Measurements from ENCODE around the gene XXYLT1.

The XXYLT1 gene

GRCh38 chr3:195177422-195178123 is 93.4 kb downstream of the XXYLT1 start:
- DNase-seq (ENCODE audit: low read depth) = no peak

DNA sequence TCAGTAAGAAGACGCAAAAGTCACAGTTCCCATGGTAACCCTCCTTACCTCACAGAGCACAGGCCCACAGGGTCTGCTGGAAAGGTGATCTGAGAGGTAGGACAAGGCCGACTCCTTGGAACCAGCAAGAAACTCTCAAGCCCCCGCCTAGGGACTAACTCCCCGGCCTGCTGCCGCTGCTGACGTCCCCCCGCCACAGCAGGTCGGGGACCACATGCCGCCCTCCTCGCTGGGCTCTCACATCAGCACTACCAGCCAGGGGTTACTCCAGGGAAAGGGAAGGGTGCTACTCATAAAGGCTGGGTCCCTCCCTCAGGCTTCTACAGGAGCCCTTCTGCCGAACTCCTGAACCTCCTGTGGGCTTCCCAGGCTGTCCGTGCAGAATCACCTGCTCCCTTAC is 94.2 kb downstream of the XXYLT1 start:
- TF ChIP-seq, protein P1, sequence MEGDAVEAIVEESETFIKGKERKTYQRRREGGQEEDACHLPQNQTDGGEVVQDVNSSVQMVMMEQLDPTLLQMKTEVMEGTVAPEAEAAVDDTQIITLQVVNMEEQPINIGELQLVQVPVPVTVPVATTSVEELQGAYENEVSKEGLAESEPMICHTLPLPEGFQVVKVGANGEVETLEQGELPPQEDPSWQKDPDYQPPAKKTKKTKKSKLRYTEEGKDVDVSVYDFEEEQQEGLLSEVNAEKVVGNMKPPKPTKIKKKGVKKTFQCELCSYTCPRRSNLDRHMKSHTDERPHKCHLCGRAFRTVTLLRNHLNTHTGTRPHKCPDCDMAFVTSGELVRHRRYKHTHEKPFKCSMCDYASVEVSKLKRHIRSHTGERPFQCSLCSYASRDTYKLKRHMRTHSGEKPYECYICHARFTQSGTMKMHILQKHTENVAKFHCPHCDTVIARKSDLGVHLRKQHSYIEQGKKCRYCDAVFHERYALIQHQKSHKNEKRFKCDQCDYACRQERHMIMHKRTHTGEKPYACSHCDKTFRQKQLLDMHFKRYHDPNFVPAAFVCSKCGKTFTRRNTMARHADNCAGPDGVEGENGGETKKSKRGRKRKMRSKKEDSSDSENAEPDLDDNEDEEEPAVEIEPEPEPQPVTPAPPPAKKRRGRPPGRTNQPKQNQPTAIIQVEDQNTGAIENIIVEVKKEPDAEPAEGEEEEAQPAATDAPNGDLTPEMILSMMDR (IDR thresholded peaks at IDR 0.05; ENCODE audit: low read depth, low read length, missing control alignments) = no peak
- H3K4me3 ChIP-seq (ENCODE audit: low read depth, low read length) = no peak overlapping the region
- DNase-seq (ENCODE audit: low read depth) = no peak

More at GRCh38 chr3:195177422-195178123, 93.4 kb downstream of the XXYLT1 start:
- TF ChIP-seq, protein P1 (IDR thresholded peaks at IDR 0.05; ENCODE audit: low read depth, low read length, missing control alignments) = no peak
- no peak overlapping the region for H3K4me3 ChIP-seq (ENCODE audit: low read depth, low read length)

DNA sequence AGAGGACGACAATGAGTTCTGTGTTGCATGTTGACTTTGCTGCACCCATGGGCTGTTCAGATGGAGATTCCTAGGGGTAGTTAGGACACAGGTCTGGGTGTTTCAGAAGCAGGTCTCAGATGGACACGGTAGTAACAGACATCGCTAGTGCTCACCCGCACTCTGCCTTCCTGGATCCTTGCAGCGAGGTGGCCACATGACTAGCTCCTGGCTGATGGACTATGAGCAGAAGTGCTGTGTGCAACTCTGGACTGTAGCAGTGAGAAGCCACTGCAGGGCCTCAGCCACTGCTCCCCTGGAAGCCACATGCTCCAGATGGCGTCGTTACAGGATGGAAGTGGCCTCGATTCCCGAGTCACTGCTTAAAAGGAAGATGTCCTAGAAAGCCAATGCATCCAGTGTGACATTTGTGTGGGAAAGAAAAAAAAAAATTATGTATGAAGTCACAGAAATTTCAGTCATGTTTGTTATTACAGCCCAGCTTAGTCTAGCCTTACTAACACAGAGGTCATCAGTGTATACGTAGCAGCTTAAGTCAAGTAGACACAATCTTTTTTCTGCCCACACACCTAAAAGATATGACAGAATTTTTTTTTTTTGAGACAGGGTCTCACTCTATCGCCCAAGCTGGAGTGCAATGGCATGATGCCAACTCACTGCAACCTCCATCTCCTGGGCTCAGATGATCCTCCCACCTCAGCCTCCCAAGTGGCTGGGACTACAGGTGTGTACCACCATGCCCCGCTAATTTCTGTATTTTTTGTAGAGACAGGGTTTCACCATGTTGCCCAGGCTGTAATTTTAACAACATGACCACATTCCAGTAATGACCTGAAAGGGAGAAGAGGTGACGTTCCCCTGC is 95.3 kb downstream of the XXYLT1 start:
- TF ChIP-seq, protein P1 (IDR thresholded peaks at IDR 0.05; ENCODE audit: low read depth, low read length, missing control alignments) = no peak
- DNase-seq (ENCODE audit: low read depth) = no peak
- H3K4me3 ChIP-seq (ENCODE audit: low read depth, low read length) = no peak overlapping the region

DNA sequence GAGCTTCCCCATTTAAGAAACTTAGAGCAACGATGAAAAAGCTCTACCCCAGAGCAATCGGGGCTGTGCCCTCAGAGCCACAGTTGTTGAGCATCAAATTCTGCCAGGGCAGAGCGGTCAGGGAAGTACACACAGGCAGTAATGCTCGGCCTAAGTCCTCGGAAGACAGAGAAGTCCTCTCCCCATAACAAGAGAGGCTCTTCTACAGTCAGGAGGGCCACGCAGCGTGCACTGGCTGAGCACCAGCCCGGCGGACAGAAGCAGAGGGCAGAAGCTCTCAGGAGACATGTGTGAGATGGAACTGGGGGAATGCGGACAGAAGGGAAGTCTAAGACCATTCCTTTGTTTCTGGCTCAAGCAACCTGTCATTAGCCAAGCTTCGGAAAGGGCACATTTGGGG is 95.9 kb downstream of the XXYLT1 start:
- H3K4me3 ChIP-seq (ENCODE audit: low read depth, low read length) = no peak overlapping the region
- TF ChIP-seq, protein P1 (IDR thresholded peaks at IDR 0.05; ENCODE audit: low read depth, low read length, missing control alignments) = no peak
- no peak for DNase-seq (ENCODE audit: low read depth)

GRCh38 chr3:195173657-195174056 is 97.3 kb downstream of the XXYLT1 start:
- TF ChIP-seq, protein P1 (IDR thresholded peaks at IDR 0.05; ENCODE audit: low read depth, low read length, missing control alignments) = no peak
- H3K4me3 ChIP-seq (ENCODE audit: low read depth, low read length) = no peak overlapping the region
- DNase-seq (ENCODE audit: low read depth) = no peak

GRCh38 chr3:195172896-195173295 is 98.1 kb downstream of the XXYLT1 start:
- TF ChIP-seq, protein P1 (IDR thresholded peaks at IDR 0.05; ENCODE audit: low read depth, low read length, missing control alignments) = no peak
- H3K4me3 ChIP-seq (ENCODE audit: low read depth, low read length) = no peak overlapping the region
- DNase-seq (ENCODE audit: low read depth) = no peak
